ENCODE data around the gene CYTIP. TPM values are rescaled to one million over a fixed set of nuclear protein-coding genes. Genes with fewer than 3 reads are reported as not detected.

Gene CYTIP
- polyA plus RNA-seq, 1 donor = 20.4 TPM

DNA sequence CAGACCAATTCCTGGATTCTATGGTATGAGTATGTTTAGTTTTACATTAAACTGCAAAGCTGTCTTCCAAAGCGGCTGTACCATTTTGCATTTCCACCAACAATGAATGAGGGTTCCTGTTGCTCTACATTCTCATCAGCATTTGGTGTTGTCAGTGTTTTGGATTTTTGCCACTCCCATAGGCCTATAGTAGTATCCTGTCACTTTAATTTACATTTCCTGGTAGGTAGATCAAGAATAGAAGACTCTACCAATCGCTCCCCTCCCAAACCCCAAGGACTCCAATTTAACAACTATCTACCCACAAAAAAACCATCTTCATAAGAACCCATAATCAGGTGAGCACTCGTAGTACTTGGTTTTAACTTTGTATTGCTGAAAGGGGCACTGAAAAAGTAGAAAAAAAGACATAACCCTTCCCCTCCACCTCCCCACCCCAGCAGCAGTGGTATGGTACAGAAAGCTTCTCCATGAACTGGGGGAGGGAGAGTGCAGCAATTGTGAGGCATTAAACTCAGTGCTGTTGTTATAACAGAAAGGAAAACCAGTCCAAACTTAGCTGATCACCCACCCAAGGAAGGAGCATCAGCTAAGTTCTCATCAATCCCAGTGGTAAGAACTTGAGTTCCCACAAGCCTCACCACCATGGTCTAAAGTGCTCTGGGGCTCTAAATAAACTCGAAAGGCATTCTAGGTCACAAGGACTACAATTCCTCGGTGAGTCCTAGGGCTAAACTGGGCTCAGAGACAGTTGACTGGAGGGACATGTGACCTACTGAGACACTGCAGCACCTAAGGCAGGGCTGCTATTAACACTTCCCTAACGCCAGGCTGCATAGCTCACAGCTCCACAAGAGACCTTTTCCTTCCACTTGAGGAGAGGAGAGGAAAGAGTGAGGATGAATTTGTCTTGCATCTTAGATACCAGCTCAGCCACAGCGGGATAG is 35.5 kb upstream of the CYTIP start:
- 100% methylated on average over 2 of the region's 7 CpGs for WGBS (ENCODE audit: insufficient coverage, low lambda C conversion rate)
- peak overlapping the region; percentile 61 for H3K27ac ChIP-seq (ENCODE audit: low read length)
- peak; percentile 43 to 65 for DNase-seq
- no peaks in the 10 kb centered on the region for H3K9me3 ChIP-seq (ENCODE audit: control insufficient read depth, low read depth, low read length)
- H3K27me3 ChIP-seq (ENCODE audit: control insufficient read depth, insufficient read depth, low read length) = no peaks in the 10 kb centered on the region
- H3K4me3 ChIP-seq (ENCODE audit: low read length) = no peak overlapping the region
- no peaks in the 10 kb centered on the region for H3K36me3 ChIP-seq (ENCODE audit: control insufficient read depth, insufficient read depth, low read length)
- H3K4me1 ChIP-seq (ENCODE audit: control insufficient read depth, insufficient read depth, low read length) = peaks cover 14% of the 10 kb centered on the region

DNA sequence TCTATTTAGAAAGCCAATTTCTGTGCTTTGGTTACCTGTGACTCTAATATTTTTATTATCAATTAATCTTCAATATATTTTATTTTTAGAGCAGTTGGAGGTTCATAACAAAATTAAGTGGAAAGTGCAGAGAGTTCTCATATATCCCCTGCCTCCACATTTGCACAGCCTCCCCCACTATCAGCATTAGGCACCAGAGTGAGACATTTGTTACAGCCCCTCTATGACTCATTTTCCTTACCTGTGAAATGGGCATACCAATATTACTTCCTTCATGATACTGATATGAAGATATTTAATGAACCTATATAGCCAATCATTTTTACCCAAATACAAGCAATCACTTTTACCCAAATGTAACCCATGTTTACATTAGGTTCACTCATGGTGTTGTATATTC is 34.0 kb upstream of the CYTIP start:
- no peaks in the 10 kb centered on the region for H3K36me3 ChIP-seq (ENCODE audit: control insufficient read depth, insufficient read depth, low read length)
- H3K4me3 ChIP-seq (ENCODE audit: low read length) = no peak overlapping the region
- peaks cover 14% of the 10 kb centered on the region for H3K4me1 ChIP-seq (ENCODE audit: control insufficient read depth, insufficient read depth, low read length)
- no peaks in the 10 kb centered on the region for H3K9me3 ChIP-seq (ENCODE audit: control insufficient read depth, low read depth, low read length)
- DNase-seq = no peak
- peak overlapping the region; percentile 4 for H3K27ac ChIP-seq (ENCODE audit: low read length)
- no peaks in the 10 kb centered on the region for H3K27me3 ChIP-seq (ENCODE audit: control insufficient read depth, insufficient read depth, low read length)

DNA sequence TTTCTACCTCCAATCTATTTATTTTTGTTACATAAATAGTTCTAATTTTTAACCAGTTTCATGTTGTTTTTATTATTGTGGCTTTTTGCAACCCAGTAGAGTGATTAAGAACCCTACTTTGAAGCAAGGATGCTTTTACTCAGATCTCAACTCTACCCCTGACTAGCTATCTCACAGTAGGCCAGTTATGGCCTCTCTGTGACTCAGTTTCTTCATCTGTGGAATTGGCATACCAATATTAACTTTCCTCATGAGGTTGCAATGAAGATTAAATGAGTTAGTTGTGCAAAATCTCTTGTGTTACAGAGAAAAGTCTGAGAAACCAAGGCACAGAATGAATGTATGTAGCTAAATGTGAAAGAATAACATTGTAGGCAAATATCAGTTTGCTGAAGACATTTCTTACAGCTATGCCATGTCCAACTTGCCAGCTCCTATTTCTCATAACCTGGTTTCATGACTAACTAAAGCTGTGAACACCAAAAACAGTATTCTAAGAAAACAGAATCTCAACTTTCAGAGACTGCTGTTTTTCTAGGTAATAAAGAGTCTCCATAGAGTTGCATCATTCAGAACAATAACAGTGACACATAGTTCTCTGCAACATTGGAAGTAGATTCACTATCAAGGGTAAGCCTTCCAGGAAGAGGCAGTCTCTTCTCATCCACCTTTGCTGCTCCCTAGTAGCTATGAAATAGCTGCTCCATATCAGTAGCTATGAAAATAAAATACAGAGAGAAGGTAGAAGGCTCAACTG is 33.2 kb upstream of the CYTIP start:
- Histone ChIP-seq H3K4me3 (ENCODE audit: low read length) (no peak overlapping the region), H3K4me1 (ENCODE audit: control insufficient read depth, insufficient read depth, low read length) (peaks cover 14% of the 10 kb centered on the region), H3K27me3 (ENCODE audit: control insufficient read depth, insufficient read depth, low read length) (no peaks in the 10 kb centered on the region), H3K27ac (ENCODE audit: low read length) (peak overlapping the region; percentile 4), H3K36me3 (ENCODE audit: control insufficient read depth, insufficient read depth, low read length) (no peaks in the 10 kb centered on the region), H3K9me3 (ENCODE audit: control insufficient read depth, low read depth, low read length) (no peaks in the 10 kb centered on the region)
- peak in 1 of 2 donors; percentile 60 for DNase-seq

DNA sequence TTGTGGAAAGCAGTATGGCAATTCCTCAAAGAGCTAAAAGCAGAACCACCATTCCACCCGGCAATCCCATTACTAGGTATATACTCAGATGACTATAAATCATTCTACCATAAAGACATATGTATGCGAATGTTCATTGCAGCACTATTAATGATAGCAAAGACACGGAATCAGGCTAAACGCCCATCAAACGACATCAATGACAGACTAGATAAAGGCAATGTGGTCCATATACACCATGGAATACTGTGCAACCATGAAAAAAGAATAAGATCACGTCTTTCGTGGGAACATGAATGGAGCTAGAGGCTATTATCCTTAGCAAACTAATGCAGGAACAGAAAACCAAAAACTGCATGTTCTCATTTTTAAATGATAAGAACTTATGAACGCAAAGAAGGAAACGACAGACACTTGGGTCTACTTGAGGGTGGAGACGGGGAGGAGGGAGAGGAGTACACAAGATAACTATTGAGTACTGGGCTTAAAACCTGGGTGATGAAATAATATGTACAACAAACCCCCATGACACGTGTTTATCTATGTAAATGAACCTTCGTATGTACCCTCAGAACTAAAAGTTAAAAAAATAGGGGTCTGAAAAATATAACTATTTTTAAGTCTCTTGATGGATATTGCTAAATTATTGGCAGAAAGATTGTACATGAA is 32.0 kb upstream of the CYTIP start:
- H3K27ac ChIP-seq (ENCODE audit: low read length) = no peak overlapping the region
- peaks cover 14% of the 10 kb centered on the region for H3K4me1 ChIP-seq (ENCODE audit: control insufficient read depth, insufficient read depth, low read length)
- H3K4me3 ChIP-seq (ENCODE audit: low read length) = no peak overlapping the region
- DNase-seq = no peak
- no peaks in the 10 kb centered on the region for H3K9me3 ChIP-seq (ENCODE audit: control insufficient read depth, low read depth, low read length)
- H3K27me3 ChIP-seq (ENCODE audit: control insufficient read depth, insufficient read depth, low read length) = no peaks in the 10 kb centered on the region
- WGBS (ENCODE audit: insufficient coverage, low lambda C conversion rate) = 91% methylated on average over 5 of the region's 12 CpGs
- no peaks in the 10 kb centered on the region for H3K36me3 ChIP-seq (ENCODE audit: control insufficient read depth, insufficient read depth, low read length)

DNA sequence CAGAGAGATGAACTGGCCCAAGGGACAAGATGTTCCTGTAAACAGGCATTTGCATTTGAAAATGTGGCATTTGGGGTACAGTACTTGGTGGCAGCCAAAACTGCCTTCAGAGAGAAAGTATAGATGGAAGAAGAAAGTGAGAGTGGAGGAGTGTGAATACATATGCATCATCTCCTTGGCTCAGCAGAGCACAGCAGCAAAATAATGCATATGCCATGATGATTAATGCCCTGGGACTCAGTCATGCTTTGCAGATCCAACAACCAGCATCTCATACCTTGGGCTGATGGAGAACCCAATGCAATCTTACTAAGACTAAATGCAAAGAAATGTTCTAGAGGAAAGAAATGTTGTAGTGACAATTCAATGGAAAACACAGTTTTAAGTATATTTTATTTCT is 29.7 kb upstream of the CYTIP start:
- no peaks in the 10 kb centered on the region for H3K4me1 ChIP-seq (ENCODE audit: control insufficient read depth, insufficient read depth, low read length)
- H3K27ac ChIP-seq (ENCODE audit: low read length) = no peak overlapping the region
- DNase-seq = no peak
- no peaks in the 10 kb centered on the region for H3K9me3 ChIP-seq (ENCODE audit: control insufficient read depth, low read depth, low read length)
- no peaks in the 10 kb centered on the region for H3K27me3 ChIP-seq (ENCODE audit: control insufficient read depth, insufficient read depth, low read length)
- H3K4me3 ChIP-seq (ENCODE audit: low read length) = no peak overlapping the region
- no peaks in the 10 kb centered on the region for H3K36me3 ChIP-seq (ENCODE audit: control insufficient read depth, insufficient read depth, low read length)

DNA sequence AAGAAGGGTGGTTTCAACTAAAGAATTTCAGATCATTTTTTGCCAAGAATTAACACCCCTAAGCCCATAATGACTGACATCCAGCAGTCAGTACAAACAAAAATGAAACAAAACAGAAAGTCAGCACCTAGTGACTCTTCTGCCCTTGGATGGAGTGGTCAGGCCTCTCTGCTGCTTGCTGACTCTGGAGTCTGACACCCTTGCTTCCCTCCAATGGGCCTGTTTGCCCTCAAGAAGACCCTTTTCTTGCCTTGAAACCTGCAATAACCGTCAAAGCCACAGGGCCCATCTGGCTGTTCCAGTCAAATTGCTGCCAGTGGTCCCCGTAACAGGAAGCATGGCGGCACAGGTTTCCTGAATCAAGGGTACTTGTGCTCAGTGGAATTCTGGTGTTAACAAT is 27.2 kb upstream of the CYTIP start:
- no CpG with 5 or more reads among the region's 3 CpGs for WGBS (ENCODE audit: insufficient coverage, low lambda C conversion rate)
- Histone ChIP-seq H3K9me3 (ENCODE audit: control insufficient read depth, low read depth, low read length) (no peaks in the 10 kb centered on the region), H3K27ac (ENCODE audit: low read length) (no peak overlapping the region), H3K36me3 (ENCODE audit: control insufficient read depth, insufficient read depth, low read length) (no peaks in the 10 kb centered on the region), H3K4me1 (ENCODE audit: control insufficient read depth, insufficient read depth, low read length) (no peaks in the 10 kb centered on the region), H3K27me3 (ENCODE audit: control insufficient read depth, insufficient read depth, low read length) (no peaks in the 10 kb centered on the region), H3K4me3 (ENCODE audit: low read length) (no peak overlapping the region)
- no peak for DNase-seq

DNA sequence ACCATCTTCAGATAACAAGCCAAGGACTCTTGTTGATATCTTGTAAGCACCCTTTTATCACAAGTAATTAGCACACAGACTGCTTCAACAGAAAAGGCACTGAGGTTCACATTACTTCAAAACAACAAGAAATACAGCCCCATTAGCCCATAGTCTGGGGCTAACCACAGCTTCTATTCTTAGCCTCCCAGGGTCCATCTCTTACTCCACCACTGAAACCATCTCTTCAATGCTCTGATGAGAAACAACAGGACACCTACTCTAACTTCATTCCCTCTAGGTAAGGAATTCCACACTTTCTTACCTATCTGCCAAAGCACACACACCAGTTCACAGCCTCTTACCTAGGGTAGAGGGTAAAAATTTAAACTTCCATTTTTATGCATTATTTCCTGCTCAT is 26.4 kb upstream of the CYTIP start:
- no peaks in the 10 kb centered on the region for H3K36me3 ChIP-seq (ENCODE audit: control insufficient read depth, insufficient read depth, low read length)
- no peaks in the 10 kb centered on the region for H3K27me3 ChIP-seq (ENCODE audit: control insufficient read depth, insufficient read depth, low read length)
- DNase-seq = no peak
- no peak overlapping the region for H3K27ac ChIP-seq (ENCODE audit: low read length)
- H3K9me3 ChIP-seq (ENCODE audit: control insufficient read depth, low read depth, low read length) = no peaks in the 10 kb centered on the region
- no peaks in the 10 kb centered on the region for H3K4me1 ChIP-seq (ENCODE audit: control insufficient read depth, insufficient read depth, low read length)
- H3K4me3 ChIP-seq (ENCODE audit: low read length) = no peak overlapping the region

DNA sequence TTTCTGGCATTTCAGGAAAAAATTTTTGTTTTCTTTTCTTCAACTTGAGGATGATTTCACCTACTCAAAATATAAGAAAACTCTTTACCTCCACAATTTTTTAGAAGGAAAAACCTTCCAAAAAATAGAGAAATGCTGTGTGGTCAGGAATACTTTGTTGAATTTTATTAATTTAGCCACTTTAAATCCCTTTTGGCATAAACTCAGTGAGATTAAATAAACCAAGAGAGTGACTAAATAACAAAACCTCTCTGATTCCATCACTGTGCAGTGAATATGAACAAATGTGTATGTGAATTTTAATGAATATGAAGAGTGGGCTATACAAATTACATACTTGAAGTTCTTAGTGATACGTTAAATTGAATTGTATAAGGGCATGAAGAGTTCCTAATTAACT is 25.8 kb upstream of the CYTIP start:
- Histone ChIP-seq H3K4me1 (ENCODE audit: control insufficient read depth, insufficient read depth, low read length) (no peaks in the 10 kb centered on the region), H3K27ac (ENCODE audit: low read length) (no peak overlapping the region), H3K9me3 (ENCODE audit: control insufficient read depth, low read depth, low read length) (no peaks in the 10 kb centered on the region), H3K4me3 (ENCODE audit: low read length) (no peak overlapping the region), H3K27me3 (ENCODE audit: control insufficient read depth, insufficient read depth, low read length) (no peaks in the 10 kb centered on the region), H3K36me3 (ENCODE audit: control insufficient read depth, insufficient read depth, low read length) (no peaks in the 10 kb centered on the region)
- DNase-seq = no peak
- WGBS (ENCODE audit: insufficient coverage, low lambda C conversion rate) = 80% methylated on average over 1 of the region's 1 CpG

DNA sequence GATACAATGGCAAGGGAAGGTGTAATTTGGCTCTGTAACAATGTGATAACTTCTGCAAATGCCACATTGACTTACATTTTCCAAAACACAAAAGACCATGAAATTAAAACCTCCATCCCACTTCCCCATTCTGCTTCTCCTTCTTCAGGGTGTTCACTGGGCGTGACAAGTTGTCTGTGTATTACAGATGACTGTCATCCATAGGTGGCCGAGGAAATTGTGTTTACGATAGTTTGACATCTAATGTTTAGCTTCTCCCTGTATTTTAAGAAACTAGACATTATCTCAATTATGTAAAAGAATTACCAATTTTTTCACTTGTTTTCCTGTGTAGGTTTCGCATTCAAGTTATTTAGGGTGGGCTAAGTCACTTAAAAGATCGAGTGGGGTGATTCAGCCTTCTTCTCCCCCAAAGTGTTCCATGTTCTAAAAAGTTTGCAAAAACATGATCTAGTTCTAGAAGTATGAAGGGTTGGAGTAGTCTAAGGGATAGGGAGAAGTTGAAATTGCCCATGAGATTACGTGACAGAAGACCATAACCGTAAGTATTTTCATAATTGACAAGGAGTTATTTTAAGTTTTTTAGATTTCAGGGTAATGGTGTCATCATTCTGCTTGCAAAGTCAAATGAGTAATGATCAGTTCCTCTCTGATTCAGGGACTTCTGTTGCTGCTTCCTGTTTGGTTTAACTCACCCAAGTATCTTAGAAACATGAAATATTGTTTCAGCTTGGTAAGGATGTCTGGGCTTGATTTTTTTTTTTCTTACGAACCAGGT is 25.2 kb upstream of the CYTIP start:
- H3K27ac ChIP-seq (ENCODE audit: low read length) = no peak overlapping the region
- H3K27me3 ChIP-seq (ENCODE audit: control insufficient read depth, insufficient read depth, low read length) = no peaks in the 10 kb centered on the region
- H3K36me3 ChIP-seq (ENCODE audit: control insufficient read depth, insufficient read depth, low read length) = no peaks in the 10 kb centered on the region
- H3K4me1 ChIP-seq (ENCODE audit: control insufficient read depth, insufficient read depth, low read length) = no peaks in the 10 kb centered on the region
- WGBS (ENCODE audit: insufficient coverage, low lambda C conversion rate) = 84% methylated on average over 4 of the region's 8 CpGs
- no peak overlapping the region for H3K4me3 ChIP-seq (ENCODE audit: low read length)
- no peak for DNase-seq
- no peaks in the 10 kb centered on the region for H3K9me3 ChIP-seq (ENCODE audit: control insufficient read depth, low read depth, low read length)

DNA sequence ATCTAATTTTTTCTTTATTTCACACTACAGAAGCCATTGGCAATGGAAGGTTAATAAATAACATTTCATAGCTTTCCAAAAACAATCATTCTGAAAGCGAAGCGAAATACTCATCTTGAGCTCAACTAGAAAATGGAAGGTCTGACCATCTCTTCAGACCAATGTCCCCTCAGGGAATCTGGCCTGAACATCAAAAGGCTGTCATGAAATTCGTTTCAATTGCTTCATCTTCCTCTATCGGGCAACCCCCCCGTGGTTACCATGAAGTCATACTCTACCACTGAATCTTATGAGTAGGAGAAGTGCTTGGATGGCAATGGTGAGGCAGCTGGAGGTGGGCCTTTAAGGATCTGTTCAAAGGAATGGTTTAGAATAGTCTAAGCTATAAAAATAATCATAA is 22.9 kb upstream of the CYTIP start:
- WGBS (ENCODE audit: insufficient coverage, low lambda C conversion rate) = no CpG with 5 or more reads among the region's 5 CpGs
- Histone ChIP-seq H3K36me3 (ENCODE audit: control insufficient read depth, insufficient read depth, low read length) (no peaks in the 10 kb centered on the region), H3K9me3 (ENCODE audit: control insufficient read depth, low read depth, low read length) (no peaks in the 10 kb centered on the region), H3K4me3 (ENCODE audit: low read length) (no peak overlapping the region), H3K4me1 (ENCODE audit: control insufficient read depth, insufficient read depth, low read length) (peaks cover 2% of the 10 kb centered on the region), H3K27ac (ENCODE audit: low read length) (no peak overlapping the region), H3K27me3 (ENCODE audit: control insufficient read depth, insufficient read depth, low read length) (no peaks in the 10 kb centered on the region)
- DNase-seq = no peak

All from large intestine (tissue), 3 donors.